Activated CD4-positive, alpha-beta T cell treated with anti-CD3 and anti-CD28 coated beads for 36 hours (primary cell): ENCODE results near the gene CYP4A22. TPM values are rescaled to one million over a fixed set of nuclear protein-coding genes. Genes with fewer than 3 reads are reported as not detected.
"Not testable (repeated sequence)": the region's sequence is repeated elsewhere in the genome, so short reads cannot be mapped to it uniquely, and the experiment has no call there.

ENCODE experiments used
- ATAC-seq: fragments of 200-7000 bp; cut with Tn5 transposase; one replicate; pipeline ENCODE4 v1.10.0; 2021; ENCODE audit warnings: mild to moderate bottlenecking, moderate library complexity
- CTCF ChIA-PET: fragments of 350-600 bp; sonication (Branson Sonifier 250); formaldehyde crosslinking; loops from one replicate; lab custom pipeline; 2021; ENCODE audit warnings: antibody characterized with exemption; lab: Charles Lee
- POLR2A ChIA-PET: fragments of 350-600 bp; sonication (Branson Sonifier 250); formaldehyde crosslinking; loops from one replicate; lab custom pipeline; 2021; ENCODE audit warnings: antibody characterized with exemption, inconsistent platforms; lab: Charles Lee
- DNase-seq: peaks from one replicate; pipeline ENCODE4 v3.0.0-alpha.2; 2020
- H3K27ac Mint-ChIP-seq: one replicate; pipeline ENCODE4 v1.8.0; 2021; ENCODE audit warnings: mixed read lengths
- H3K27me3 Mint-ChIP-seq: one replicate; pipeline ENCODE4 v1.8.0; 2021; ENCODE audit warnings: mixed read lengths
- H3K36me3 Mint-ChIP-seq: one replicate; pipeline ENCODE4 v1.8.0; 2021; ENCODE audit warnings: low read depth, mixed read lengths
- H3K4me1 Mint-ChIP-seq: one replicate; pipeline ENCODE4 v1.8.0; 2021; ENCODE audit warnings: mixed read lengths
- H3K4me3 Mint-ChIP-seq: one replicate; pipeline ENCODE4 v1.8.0; 2021; ENCODE audit warnings: mild to moderate bottlenecking, moderate library complexity, mixed read lengths
- H3K9me3 Mint-ChIP-seq: one replicate; pipeline ENCODE4 v1.8.0; 2021; ENCODE audit warnings: low read depth, mixed read lengths
- intact Hi-C, 2 experiments: fragments of 100-400 bp; cut with DNase I in 1 of 2; cut with micrococcal nuclease in 1 of 2; formaldehyde crosslinking; loops; one replicate each; pipeline versions ENCODE4 v1.14.2 to v1.15.1; 2022 to 2024; cut with DNase I, micrococcal nuclease
- total RNA-seq, 2 experiments: library from RNA; stranded (reverse); gene quantifications; one replicate each; pipeline ENCODE4 v1.2.3, GENCODE V29; 2021

The CYP4A22 gene
- total RNA-seq, 2 experiments from 2014 or later, result not detected

GRCh38 chr1:47187231-47187925 lies 50.1 kb downstream of the CYP4A22 start:
- H3K4me1 Mint-ChIP-seq, result no peaks in the 10 kb centered on the region
- H3K27ac Mint-ChIP-seq, result no peak overlapping the region
- no peaks in the 10 kb centered on the region for H3K36me3 Mint-ChIP-seq
- H3K4me3 Mint-ChIP-seq, result no peak overlapping the region
- CTCF ChIA-PET, result interaction anchor here (1.1 to 10.6 kb wide), 2 partner anchors 9 to 76 kb away, joined by 5 to 121 read pairs; no protein-coding TSS in a partner anchor
- POLR2A ChIA-PET, result no interaction called here
- DNase-seq, result no peak
- intact Hi-C loops, result loop anchor here in 1 of 2 experiments (10.0 kb wide), 1 partner anchor 537 kb away; no protein-coding TSS in a partner anchor
- H3K27me3 Mint-ChIP-seq, result no peaks in the 10 kb centered on the region
- H3K9me3 Mint-ChIP-seq, result no peaks in the 10 kb centered on the region
- ATAC-seq, result no peak

- intact Hi-C loops, result loop anchor here in 1 of 2 experiments (10.0 kb wide), 1 partner anchor 537 kb away; no protein-coding TSS in a partner anchor
- no peak for DNase-seq
Observed at GRCh38 chr1:47187926-47188250, 50.6 kb downstream of the CYP4A22 start.

GRCh38 chr1:47188791-47189785 lies 51.8 kb downstream of the CYP4A22 start:
- ChIA-PET POLR2A (no interaction called here), CTCF (interaction anchor here (0.6 to 10.6 kb wide), 5 partner anchors 11 to 308 kb away, joined by 3 to 121 read pairs (median 3); no protein-coding TSS in a partner anchor)
- Mint-ChIP-seq H3K4me1 (no peaks in the 10 kb centered on the region), H3K36me3 (no peaks in the 10 kb centered on the region), H3K9me3 (no peaks in the 10 kb centered on the region), H3K4me3 (no peak overlapping the region), H3K27ac (no peak overlapping the region), H3K27me3 (peaks cover 3% of the 10 kb centered on the region)
- ATAC-seq, result no peak
- intact Hi-C loops, result loop anchor here in 1 of 2 experiments (10.0 kb wide), 1 partner anchor 536 kb away; no protein-coding TSS in a partner anchor
- DNase-seq, result no peak

More at GRCh38 chr1:47187926-47188250, 50.6 kb downstream of the CYP4A22 start:
- Mint-ChIP-seq H3K27me3 (no peaks in the 10 kb centered on the region), H3K27ac (no peak overlapping the region), H3K9me3 (no peaks in the 10 kb centered on the region), H3K4me1 (no peaks in the 10 kb centered on the region), H3K4me3 (no peak overlapping the region), H3K36me3 (no peaks in the 10 kb centered on the region)
- ChIA-PET CTCF (interaction anchor here (1.1 to 10.6 kb wide), 2 partner anchors 10 to 75 kb away, joined by 5 to 121 read pairs; no protein-coding TSS in a partner anchor), POLR2A (no interaction called here)
- no peak for ATAC-seq

- DNase-seq, result no peak
- H3K36me3 Mint-ChIP-seq, result no peaks in the 10 kb centered on the region
- H3K4me1 Mint-ChIP-seq, result no peaks in the 10 kb centered on the region
- CTCF ChIA-PET, result interaction anchor here (0.6 to 10.6 kb wide), 5 partner anchors 10 to 242 kb away, joined by 3 to 121 read pairs (median 3); no protein-coding TSS in a partner anchor
- no peak within 1 kb of the TSS for H3K27ac Mint-ChIP-seq
- POLR2A ChIA-PET, result no interaction called here
- intact Hi-C loops, result loop anchor here in 1 of 2 experiments (5.0 to 10.0 kb wide), 2 partner anchors 232 to 535 kb away; no protein-coding TSS in a partner anchor
- no peak within 1 kb of the TSS for H3K4me3 Mint-ChIP-seq
- peaks cover 4% of the 10 kb centered on the region for H3K27me3 Mint-ChIP-seq
- no peak for ATAC-seq
- no peaks in the 10 kb centered on the region for H3K9me3 Mint-ChIP-seq
Observed at GRCh38 chr1:47189844-47190508, 52.7 kb downstream of the CYP4A22 start, which contains the start of gene PDZK1IP1. Gene PDZK1IP1, minus strand, starts transcription at chr1:47190036. Its CDS starts 104 bp downstream, at chr1:47189932.

- Mint-ChIP-seq H3K36me3 (no peaks in the 10 kb centered on the region), H3K27ac (no peak overlapping the region), H3K9me3 (no peaks in the 10 kb centered on the region), H3K27me3 (peaks cover 5% of the 10 kb centered on the region), H3K4me3 (no peak overlapping the region), H3K4me1 (no peaks in the 10 kb centered on the region)
- ChIA-PET POLR2A (no interaction called here), CTCF (interaction anchor here (0.8 to 10.6 kb wide), 4 partner anchors 10 to 73 kb away, joined by 3 to 121 read pairs (median 8); no protein-coding TSS in a partner anchor)
- no peak for DNase-seq
- intact Hi-C loops, result loop anchor here in 1 of 2 experiments (5.0 kb wide), 1 partner anchor 232 kb away; no protein-coding TSS in a partner anchor
- ATAC-seq, result no peak
Observed at GRCh38 chr1:47190509-47190855, 53.2 kb downstream of the CYP4A22 start.

GRCh38 chr1:47190857-47191256 lies 53.6 kb downstream of the CYP4A22 start:
- intact Hi-C loops, result loop anchor here in 1 of 2 experiments (5.0 kb wide), 1 partner anchor 231 kb away; no protein-coding TSS in a partner anchor
- ATAC-seq, result no peak

GRCh38 chr1:47191940-47192457 lies 54.8 kb downstream of the CYP4A22 start:
- intact Hi-C loops, result loop anchor here in 1 of 2 experiments (2.0 to 5.0 kb wide), 2 partner anchors 71 to 230 kb away; no protein-coding TSS in a partner anchor
- Mint-ChIP-seq H3K36me3 (no peaks in the 10 kb centered on the region), H3K4me3 (no peak overlapping the region), H3K27me3 (peaks cover 5% of the 10 kb centered on the region), H3K4me1 (no peaks in the 10 kb centered on the region), H3K27ac (no peak overlapping the region), H3K9me3 (no peaks in the 10 kb centered on the region)
- ATAC-seq, result no peak
- ChIA-PET CTCF (interaction anchor here (0.6 to 10.6 kb wide), 11 partner anchors 10 to 86 kb away, joined by 3 to 121 read pairs (median 8); no protein-coding TSS in a partner anchor), POLR2A (no interaction called here)
- DNase-seq, result no peak

More at GRCh38 chr1:47190857-47191256, 53.6 kb downstream of the CYP4A22 start:
- Mint-ChIP-seq H3K27ac (no peak overlapping the region), H3K4me1 (no peaks in the 10 kb centered on the region), H3K4me3 (no peak overlapping the region), H3K9me3 (no peaks in the 10 kb centered on the region), H3K27me3 (peaks cover 5% of the 10 kb centered on the region), H3K36me3 (no peaks in the 10 kb centered on the region)
- ChIA-PET POLR2A (no interaction called here), CTCF (interaction anchor here (2.0 to 10.6 kb wide), 2 partner anchors 13 to 73 kb away, joined by 14 to 121 read pairs; no protein-coding TSS in a partner anchor)
- no peak for DNase-seq

GRCh38 chr1:47192458-47193384 lies 55.5 kb downstream of the CYP4A22 start:
- POLR2A ChIA-PET, result no interaction called here
- Mint-ChIP-seq H3K4me3 (no peak overlapping the region), H3K4me1 (no peaks in the 10 kb centered on the region), H3K9me3 (no peaks in the 10 kb centered on the region), H3K27me3 (peaks cover 5% of the 10 kb centered on the region), H3K36me3 (no peaks in the 10 kb centered on the region), H3K27ac (peak overlapping the region; percentile 61)
- CTCF ChIA-PET, result interaction anchor here (0.6 to 10.6 kb wide), 22 partner anchors 8 to 533 kb away, joined by 3 to 121 read pairs (median 4); partner anchors contain the start of gene FOXD2
- ATAC-seq (peak; percentile 89), DNase-seq (peak; percentile 77)
- intact Hi-C loops, result loop anchor here (1.0 to 5.0 kb wide), 5 partner anchors 70 to 518 kb away; no protein-coding TSS in a partner anchor

- CTCF ChIA-PET, result interaction anchor here (0.6 to 10.6 kb wide), 19 partner anchors 8 to 533 kb away, joined by 3 to 121 read pairs (median 5); partner anchors contain the start of gene FOXD2
- intact Hi-C loops, result loop anchor here (1.0 to 5.0 kb wide), 5 partner anchors 69 to 517 kb away; no protein-coding TSS in a partner anchor
- H3K27me3 Mint-ChIP-seq, result peaks cover 10% of the 10 kb centered on the region
- H3K4me1 Mint-ChIP-seq, ATAC-seq, H3K4me3 Mint-ChIP-seq, H3K9me3 Mint-ChIP-seq, POLR2A ChIA-PET, H3K36me3 Mint-ChIP-seq, H3K27ac Mint-ChIP-seq, DNase-seq: not testable (repeated sequence)
Observed at GRCh38 chr1:47193496-47193895, 56.3 kb downstream of the CYP4A22 start.
